ENCODE data around the gene PLEKHA4. TPM values are rescaled to one million over a fixed set of nuclear protein-coding genes. Genes with fewer than 3 reads are reported as not detected.

The PLEKHA4 gene
- total and polyA plus RNA-seq, 10 of the 15 experiments (the other 5 are each of a cell fraction or from before 2014, with no cell fraction given): 0.13 to 10.0 (median 6.4) TPM; not detected in 1

- Histone ChIP-seq H3K4me3 (no peak overlapping the region), H3K4me2 (ENCODE audit: control insufficient read depth, insufficient read depth) (no peak overlapping the region), H3K9me3 (replicated peaks; ENCODE audit: control insufficient read depth, insufficient read depth, low read length) (no peaks in the 10 kb centered on the region; the same call in 2 of the 3 replicates), H3K27ac (ENCODE audit: control insufficient read depth, insufficient read depth) (no peak overlapping the region), H3K79me2 (ENCODE audit: control insufficient read depth, insufficient read depth, low read length) (no peaks in the 10 kb centered on the region), H3K4me1 (ENCODE audit: control insufficient read depth, insufficient read depth, low read length) (peaks cover 12% of the 10 kb centered on the region; the same call in 1 of the 2 replicates), H3K9ac (ENCODE audit: control insufficient read depth, insufficient read depth, low read length) (no peak overlapping the region), H2AFZ (ENCODE audit: control insufficient read depth, low read depth, low read length) (no peak overlapping the region), H4K20me1 (ENCODE audit: control insufficient read depth, insufficient read depth) (no peaks in the 10 kb centered on the region), H3K27me3 (replicated peaks in 1 of 2; ENCODE audit: control insufficient read depth in 2 of 2, insufficient read depth in 2 of 2, low read length in 1 of 2) (no peaks in the 10 kb centered on the region), H3K36me3 (ENCODE audit: control insufficient read depth in 2 of 2, insufficient read depth in 2 of 2, low read length in 1 of 2) (no peaks in the 10 kb centered on the region)
- CTCF ChIA-PET: interaction anchor here (1.8 kb wide), 1 partner anchor 25 kb away, joined by 4 read pairs; no protein-coding TSS in a partner anchor
- TF ChIP-seq RAD51 (IDR thresholded peaks at IDR 0.05) (no peak), ZNF24 (IDR thresholded peaks at IDR 0.05) (peak; percentile 84), PKNOX1 (IDR thresholded peaks at IDR 0.05) (peak; percentile 49; the same call in 1 of the 2 replicates)
- SMC1A ChIA-PET (ENCODE audit: uncharacterized antibody, unreplicated experiment): no interaction called here
- intact Hi-C loops (cut with micrococcal nuclease; ENCODE audit: unreplicated experiment): loop anchor here (2.0 kb wide), 1 partner anchor 17 kb away; no protein-coding TSS in a partner anchor
- RAD21 ChIA-PET (ENCODE audit: unreplicated experiment): no interaction called here
- FAIRE-seq (no peak), ATAC-seq (no peak), DNase-seq (ENCODE audit: low read depth, low spot score) (no peak)
- in situ Hi-C loops (cut with MboI): no loop called here
- no TSS peak for BruUV-seq (replicated peaks)
- WGBS (ENCODE audit: insufficient coverage, insufficient replicate concordance, low lambda C conversion rate, missing lambda C conversion rate): 88% methylated on average over 5 of the region's 5 CpGs
- POLR2A ChIA-PET: interaction anchor here (0.7 kb wide), 2 partner anchors 42 to 103 kb away, joined by 4 read pairs; no protein-coding TSS in a partner anchor
Observed at GRCh38 chr19:48817585-48818124, 50.8 kb downstream of the PLEKHA4 start.

- FAIRE-seq: no peak
- ChIA-PET RAD21 (ENCODE audit: unreplicated experiment) (interaction anchor here (0.7 to 1.1 kb wide), 2 partner anchors 20 to 21 kb away, joined by 3 to 5 read pairs; no protein-coding TSS in a partner anchor), CTCF (interaction anchor here (0.7 to 2.3 kb wide), 10 partner anchors 9 to 155 kb away, joined by 3 to 12 read pairs (median 6); partner anchors contain the start of gene HSD17B14), POLR2A (interaction anchor here (0.6 to 1.4 kb wide), 7 partner anchors 10 to 637 kb away, joined by 3 to 4 read pairs (median 4); no protein-coding TSS in a partner anchor), SMC1A (ENCODE audit: uncharacterized antibody, unreplicated experiment) (interaction anchor here (0.9 to 1.8 kb wide), 3 partner anchors 21 to 155 kb away, joined by 3 to 5 read pairs (median 4); no protein-coding TSS in a partner anchor)
- Histone ChIP-seq H3K79me2 (ENCODE audit: control insufficient read depth, insufficient read depth, low read length) (no peaks in the 10 kb centered on the region), H3K27ac (ENCODE audit: control insufficient read depth, insufficient read depth) (peak overlapping the region; percentile 59), H3K27me3 (replicated peaks in 1 of 2; ENCODE audit: control insufficient read depth in 2 of 2, insufficient read depth in 2 of 2, low read length in 1 of 2) (no peaks in the 10 kb centered on the region), H3K4me2 (ENCODE audit: control insufficient read depth, insufficient read depth) (no peak overlapping the region), H3K4me1 (ENCODE audit: control insufficient read depth, insufficient read depth, low read length) (peaks cover 12% of the 10 kb centered on the region; the same call in 1 of the 2 replicates), H4K20me1 (ENCODE audit: control insufficient read depth, insufficient read depth) (no peaks in the 10 kb centered on the region), H3K36me3 (ENCODE audit: control insufficient read depth in 2 of 2, insufficient read depth in 2 of 2, low read length in 1 of 2) (no peaks in the 10 kb centered on the region), H3K9ac (ENCODE audit: control insufficient read depth, insufficient read depth, low read length) (peak overlapping the region; percentile 18; the same call in 1 of the 2 replicates), H3K9me3 (replicated peaks; ENCODE audit: control insufficient read depth, insufficient read depth, low read length) (no peaks in the 10 kb centered on the region), H2AFZ (ENCODE audit: control insufficient read depth, low read depth, low read length) (peak overlapping the region; percentile 40), H3K4me3 (no peak overlapping the region)
- no peak for DNase-seq (ENCODE audit: low read depth, low spot score)
- in situ Hi-C loops (cut with MboI): no loop called here
- intact Hi-C loops (cut with micrococcal nuclease; ENCODE audit: unreplicated experiment): loop anchor here (2.0 kb wide), 1 partner anchor 19 kb away; no protein-coding TSS in a partner anchor
- 23% methylated on average over 14 of the region's 14 CpGs for WGBS (ENCODE audit: insufficient coverage, insufficient replicate concordance, low lambda C conversion rate, missing lambda C conversion rate)
- peak; percentile 51 for ATAC-seq
- no TSS peak for BruUV-seq (replicated peaks)
- TF ChIP-seq ZNF384 (IDR thresholded peaks at IDR 0.05; ENCODE audit: borderline replicate concordance, low read depth, low read length) (peak; percentile 87), RELB (IDR thresholded peaks at IDR 0.05; ENCODE audit: low read depth) (peak; percentile 80), MLLT1 (IDR thresholded peaks at IDR 0.05) (peak; percentile 73; the same call in 1 of the 2 replicates), PAX8 (IDR thresholded peaks at IDR 0.05) (no peak), ZNF217 (IDR thresholded peaks at IDR 0.05) (peak; percentile 18; the same call in 1 of the 2 replicates), SRF (IDR thresholded peaks at IDR 0.05; ENCODE audit: low read depth in 2 of 2, low read length in 2 of 2) (no peak), IKZF2 (IDR thresholded peaks at IDR 0.05) (peak in 1 of 2 experiments; percentile 71; a peak in 2 of 4 replicates), NR2F1 (conservative IDR thresholded peaks at IDR 0.05) (0 out of 2 replicates have a peak, but pooled peaks have one; percentile 44), RAD51 (IDR thresholded peaks at IDR 0.05) (peak; percentile 33; the same call in 1 of the 2 replicates)
Observed at GRCh38 chr19:48815870-48816501, 52.4 kb downstream of the PLEKHA4 start.
